Kidney glomerular epithelial cell (primary cell): Measurements from ENCODE around the gene ZNF816.
A peak's percentile ranks its signal among the peaks of the same experiment; 100 is the strongest.
"Not testable (repeated sequence)": the region's sequence is repeated elsewhere in the genome, so short reads cannot be mapped to it uniquely, and the experiment has no call there.

ENCODE experiments used
- DNase-seq: peaks from one replicate; lab custom pipeline; 2025; lab: John Stamatoyannopoulos, UW

Gene ZNF816

DNA sequence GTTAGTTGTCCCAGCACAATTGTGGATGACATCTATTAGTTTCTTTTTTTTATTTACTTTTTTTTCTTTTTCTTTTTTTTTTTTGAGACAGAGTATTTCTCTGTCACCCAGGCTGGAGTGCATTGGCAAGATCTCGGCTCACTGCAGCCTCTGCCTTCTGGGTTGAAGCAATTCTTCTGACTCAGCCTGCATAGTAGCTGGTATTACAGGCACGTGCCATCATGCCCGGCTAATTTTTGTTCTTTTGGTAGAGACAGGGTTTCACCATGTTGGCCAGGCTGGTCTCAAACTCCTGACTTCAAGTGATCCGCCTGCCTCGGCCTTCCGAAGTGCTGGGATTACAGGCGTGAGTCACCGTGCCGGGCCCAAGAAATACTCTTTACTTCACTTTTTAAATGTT is 38.0 kb downstream of the ZNF816 start:
- not testable (repeated sequence) for DNase-seq

DNA sequence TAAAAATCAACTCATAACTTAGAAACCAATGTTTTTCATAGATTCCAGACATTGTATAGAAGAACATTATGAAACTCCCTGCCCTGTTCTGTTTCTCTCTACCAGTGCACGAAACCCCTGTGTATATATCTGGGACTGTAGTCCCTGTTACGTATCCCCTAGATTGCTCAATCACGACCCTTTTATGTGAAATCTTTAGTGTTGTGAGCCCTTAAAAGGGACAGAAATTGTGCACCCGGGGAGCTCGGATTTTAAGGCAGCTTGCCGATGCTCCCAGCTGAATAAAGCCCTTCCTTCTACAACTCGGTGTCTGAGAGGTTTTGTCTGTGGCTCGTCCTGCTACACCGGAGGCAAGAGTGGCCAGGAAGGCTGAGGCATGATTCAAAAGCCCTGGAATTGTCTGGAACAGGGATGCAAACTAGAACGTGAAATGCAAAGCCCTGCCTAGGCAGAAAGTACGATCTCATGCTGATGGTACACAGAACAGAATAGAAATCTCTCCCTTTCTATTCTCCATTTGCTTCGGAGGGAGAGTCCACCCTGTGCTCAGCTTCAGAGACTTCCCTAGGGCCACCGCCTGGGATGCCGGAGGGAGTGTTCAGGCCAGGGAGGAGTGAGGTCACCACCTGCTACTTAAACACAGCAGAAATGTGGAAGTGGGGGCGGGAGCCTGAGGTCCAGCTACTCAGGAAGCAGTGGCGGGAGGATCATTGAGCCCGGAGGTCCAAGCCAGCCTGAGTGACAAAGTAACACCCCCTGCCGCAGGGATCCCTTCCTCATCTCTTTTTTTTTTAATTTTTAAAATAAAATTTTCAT is 38.7 kb downstream of the ZNF816 start:
- DNase-seq: no peak

DNA sequence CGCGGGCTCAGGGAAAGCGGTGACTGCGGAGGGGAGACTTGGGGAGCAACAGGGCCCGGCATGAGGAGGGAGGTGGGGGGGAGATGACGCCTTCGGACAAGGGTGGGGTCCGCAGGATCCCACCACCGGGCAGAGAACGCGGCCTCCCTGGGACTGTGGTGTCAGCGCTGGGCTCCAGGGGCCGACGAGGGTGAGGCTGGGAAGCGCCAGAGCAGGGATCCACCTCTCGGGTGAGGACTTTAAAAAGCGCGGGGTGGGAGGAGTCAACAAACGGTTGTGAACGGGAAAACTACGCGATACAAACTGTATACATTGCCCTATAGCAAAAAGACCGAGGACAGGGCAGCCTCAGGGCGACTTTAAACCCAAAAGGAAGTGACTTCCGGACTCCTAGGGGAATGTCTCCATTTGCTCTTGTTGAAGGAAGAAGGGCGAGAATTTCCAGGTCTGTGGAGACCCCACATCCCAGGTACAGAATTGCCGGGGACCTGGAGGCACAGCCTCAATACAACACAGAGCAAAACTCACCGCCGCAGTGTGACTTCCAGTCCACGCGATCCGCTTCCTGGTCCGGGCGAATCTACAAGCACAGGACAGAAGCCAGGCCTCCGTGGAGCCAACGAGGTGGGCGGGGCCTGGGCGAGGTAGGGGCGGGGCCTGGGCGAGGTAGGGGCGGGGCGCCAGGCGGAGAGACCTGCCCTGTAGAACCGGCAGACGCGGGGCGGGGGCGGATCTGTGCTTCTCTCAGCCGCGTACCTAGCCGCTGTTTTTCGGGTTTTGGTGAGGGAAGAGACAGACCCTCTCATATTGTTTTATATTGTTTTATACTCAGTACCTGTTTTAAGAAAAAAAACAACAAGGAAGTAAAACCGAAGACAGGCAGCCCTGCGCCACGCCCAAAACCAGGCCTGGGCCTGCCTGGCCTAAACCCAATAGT is 39.6 kb downstream of the ZNF816 start, which contains the start of gene ZNF888:
TSS of gene ZNF888 (minus strand) at position 588 of the 937 bp plus-strand sequence. CDS start 5,555 bp downstream, outside the sequence.
- peak; percentile 44 for DNase-seq

DNA sequence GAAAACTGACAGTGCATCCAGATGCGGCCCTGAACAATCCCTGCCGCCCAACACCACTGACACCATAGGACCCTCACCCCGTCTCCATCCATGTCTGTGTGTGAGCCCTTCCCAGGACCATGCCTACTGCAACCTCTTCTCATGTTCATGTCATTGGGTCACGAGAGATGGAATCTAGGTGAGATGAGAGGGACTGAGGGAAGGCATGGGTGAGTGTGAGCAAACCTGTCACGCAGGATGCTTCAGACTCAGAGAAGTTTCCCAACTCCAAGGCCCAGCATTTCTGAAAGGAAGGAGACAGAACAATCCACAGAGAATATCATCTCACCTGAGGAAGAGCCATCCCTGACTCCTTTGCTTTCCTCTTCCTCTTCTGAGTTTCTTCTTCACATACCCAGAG is 45.1 kb downstream of the ZNF816 start:
- no peak for DNase-seq

DNA sequence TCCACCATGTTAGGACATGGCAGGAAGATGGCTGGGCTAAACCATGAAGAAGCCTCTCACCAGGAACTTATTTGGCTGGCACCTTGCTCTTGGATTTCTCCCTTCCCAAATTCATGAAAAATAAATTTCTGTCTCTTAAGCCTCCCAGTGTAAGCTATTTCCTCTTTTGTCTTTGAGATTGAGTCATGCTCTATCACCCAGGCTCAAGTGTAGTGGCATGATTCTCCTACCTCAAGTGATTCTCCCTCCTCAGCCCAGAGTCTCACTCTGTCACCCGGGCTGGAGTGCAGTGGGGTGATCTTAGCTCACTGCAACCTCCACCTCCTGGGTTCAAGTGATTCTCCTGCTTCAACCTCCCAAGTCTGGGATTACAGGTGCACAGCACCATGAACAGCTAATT is 52.0 kb downstream of the ZNF816 start:
- no peak for DNase-seq

DNA sequence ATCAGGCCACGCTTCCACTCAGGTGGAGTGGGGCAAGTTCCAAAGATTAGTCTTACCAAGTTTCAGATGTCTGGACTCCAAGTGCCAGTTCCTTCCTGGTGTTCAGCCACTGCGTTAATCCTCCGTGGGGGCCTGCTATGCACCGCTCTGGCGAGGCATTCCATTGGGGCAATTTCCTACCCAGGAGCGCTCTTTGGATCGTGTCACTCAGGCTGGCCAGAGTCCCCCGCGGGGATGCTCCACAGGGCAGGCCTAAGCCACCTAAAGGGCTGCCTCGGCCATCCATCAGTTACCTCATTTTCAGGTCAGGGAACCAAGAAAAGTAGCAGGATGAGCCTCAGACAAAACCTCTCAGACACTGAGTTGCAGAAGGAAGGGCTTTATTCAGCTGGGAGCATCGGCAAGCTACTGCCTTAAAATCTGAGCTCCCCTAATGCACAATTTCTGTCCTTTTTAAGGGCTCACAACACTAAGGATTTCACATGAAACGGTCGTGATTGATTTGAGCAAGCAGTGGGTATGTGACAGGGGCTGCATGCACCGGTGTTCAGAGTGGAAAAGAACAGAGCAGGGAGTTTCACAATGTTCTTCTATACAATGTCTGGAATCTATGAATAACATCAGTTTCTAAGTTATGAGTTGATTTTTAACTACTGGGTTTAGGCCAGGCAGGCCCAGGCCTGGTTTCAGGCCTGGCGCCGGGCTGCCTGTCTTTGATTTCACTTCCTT is 58.5 kb downstream of the ZNF816 start:
- DNase-seq: not testable (repeated sequence)

DNA sequence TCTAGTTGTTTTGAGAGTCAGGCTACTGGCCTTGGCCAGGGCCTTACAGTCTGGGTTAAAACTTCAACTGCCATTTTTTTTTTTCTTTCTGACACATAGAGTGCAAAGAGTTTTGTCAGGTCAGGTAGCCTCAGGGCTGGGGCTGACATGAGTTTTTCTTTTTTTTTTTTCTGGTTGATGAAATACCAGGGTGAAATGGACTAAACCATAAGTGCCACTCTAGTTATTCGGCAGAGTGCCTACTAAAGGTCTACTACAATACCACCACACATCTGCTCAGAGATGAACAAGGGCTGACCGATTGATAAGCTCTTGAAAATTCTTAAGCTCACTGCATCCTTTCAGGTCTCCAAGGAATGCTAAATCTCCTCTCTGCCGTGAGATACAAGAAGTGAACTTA is 60.8 kb downstream of the ZNF816 start:
- DNase-seq: no peak
